NCI-H2081 treated with DMSO at 0.1 percent for 48 hours (cell line): Measurements from ENCODE around the gene HUS1.
"Not testable (repeated sequence)": the region's sequence is repeated elsewhere in the genome, so short reads cannot be mapped to it uniquely, and the experiment has no call there.

Experiments
- DNase-seq: peaks from one replicate; lab custom pipeline; 2025; lab: John Stamatoyannopoulos, UW

HUS1 gene

DNA sequence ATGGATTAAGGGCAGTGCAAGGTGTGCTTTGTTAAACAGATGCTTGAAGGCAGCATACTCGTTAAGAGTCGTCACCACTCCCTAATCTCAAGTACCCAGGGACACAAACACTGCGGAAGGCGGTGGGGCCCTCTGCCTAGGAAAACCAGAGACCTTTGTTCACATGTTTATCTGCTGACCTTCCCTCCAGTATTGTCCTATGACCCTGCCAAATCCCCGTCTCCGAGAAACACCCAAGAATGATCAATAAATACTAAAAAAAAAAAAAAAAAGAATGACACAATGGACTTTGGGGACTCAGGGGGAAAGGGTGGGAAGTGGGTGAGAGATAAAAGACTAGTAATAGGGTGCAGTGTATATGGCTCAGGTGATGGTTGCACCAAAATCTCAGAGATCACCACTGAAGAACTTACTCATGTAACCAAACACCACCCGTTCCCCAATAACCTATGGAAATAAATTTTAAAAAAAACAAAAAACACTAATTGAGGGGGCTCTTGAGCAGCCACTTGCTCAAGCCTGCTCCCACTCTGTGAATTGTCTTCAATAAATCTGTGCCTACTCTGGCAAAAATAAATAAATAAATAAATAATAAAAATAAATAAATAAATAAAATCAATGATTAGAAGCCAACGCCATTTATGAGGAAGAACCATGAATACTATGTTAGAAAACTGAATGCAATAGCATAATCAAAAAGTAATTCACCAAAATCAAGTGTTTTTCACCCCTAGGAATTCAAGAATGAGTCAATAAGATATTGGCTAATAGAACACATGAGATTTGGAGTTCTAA, 56.1 kb downstream of the HUS1 start:
- DNase-seq, result not testable (repeated sequence)

DNA sequence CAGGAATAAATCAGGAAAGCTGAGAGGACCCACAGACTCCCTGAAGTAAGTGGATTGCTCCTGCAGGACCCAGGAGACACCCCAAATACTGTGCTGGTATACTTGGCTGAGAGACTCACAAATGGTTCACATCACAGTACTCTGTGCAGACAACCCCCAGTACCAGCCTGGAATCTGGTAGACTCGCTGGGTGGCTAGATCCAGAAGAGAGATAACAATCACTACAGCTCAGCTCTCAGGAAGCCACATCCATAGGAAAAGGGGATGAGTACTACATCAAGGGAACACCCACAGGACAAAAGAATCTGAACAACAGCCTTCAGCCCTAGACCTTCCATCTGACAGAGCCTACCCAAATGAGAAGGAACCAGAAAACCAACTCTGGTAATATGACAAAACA, 62.9 kb downstream of the HUS1 start:
- not testable (repeated sequence) for DNase-seq

DNA sequence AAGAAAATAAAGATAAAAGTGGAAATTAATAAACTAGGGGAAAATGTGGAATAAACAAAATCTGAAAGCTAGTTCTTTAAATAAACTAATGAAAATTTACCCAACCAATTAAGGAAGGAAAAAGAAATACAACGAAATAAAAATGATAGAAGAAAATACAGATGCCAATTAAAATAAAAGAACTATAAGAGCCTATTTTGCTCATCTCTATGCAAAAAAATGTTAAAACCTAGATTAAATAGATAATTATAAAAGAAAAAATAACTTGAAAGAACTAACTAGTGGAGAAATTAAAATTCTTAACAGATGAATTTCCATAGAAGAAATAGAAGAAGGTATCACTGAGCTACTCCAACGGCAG, 63.8 kb downstream of the HUS1 start:
- no peak for DNase-seq

DNA sequence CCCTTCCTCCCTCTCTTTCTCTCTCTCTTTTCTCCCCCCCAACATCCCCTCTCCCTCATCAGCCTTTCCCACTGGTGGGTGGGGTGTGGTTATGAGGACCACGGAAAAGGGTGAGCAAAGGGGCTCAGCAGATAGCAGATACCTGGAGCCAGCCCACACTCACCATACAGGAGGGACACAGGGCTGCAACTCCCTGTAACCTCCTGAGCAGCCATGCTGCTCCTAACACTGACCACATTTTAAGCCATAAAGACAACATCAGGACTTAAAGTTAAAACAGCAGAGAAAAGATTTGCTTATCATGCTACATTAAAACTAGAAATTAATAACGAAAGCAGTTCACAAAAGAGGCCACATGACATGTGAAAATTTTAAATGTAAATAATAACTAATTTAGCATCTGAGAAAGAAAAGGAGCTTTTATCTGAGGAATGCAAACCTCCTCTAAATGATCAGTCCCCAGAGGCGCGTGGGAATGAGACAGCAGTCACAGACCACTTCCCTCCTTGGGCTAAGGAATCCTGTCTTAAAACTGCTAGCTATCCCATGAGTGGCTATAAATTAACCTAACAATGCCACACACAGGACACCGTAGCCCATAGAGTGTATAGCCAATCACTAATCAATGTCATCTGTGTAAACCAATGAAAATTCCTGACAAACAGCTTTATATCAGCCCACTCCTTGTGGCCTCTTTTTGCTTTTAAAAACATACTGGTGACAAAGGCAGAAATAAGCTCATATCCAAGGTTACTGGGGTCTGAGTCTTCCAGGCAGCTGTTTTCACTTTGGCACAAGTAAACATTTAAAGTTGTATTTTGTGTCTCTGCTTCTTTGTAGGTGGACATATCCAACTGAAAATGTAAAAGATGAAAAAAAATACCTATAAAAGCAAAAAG, 64.4 kb downstream of the HUS1 start:
- DNase-seq, result no peak
